ENCODE results near the gene C1QB. TPM values are rescaled to one million over a fixed set of nuclear protein-coding genes. Genes with fewer than 3 reads are reported as not detected.

C1QB gene
- not detected for polyA plus RNA-seq (2013, experiment 1 of 2; ENCODE audit: insufficient read length)
- polyA plus RNA-seq (2013, experiment 2 of 2; ENCODE audit: insufficient read length), result not detected

- DNase-seq, result no peak
Observed at GRCh38 chr1:22652881-22653316, at the start of gene C1QB. C1QB (plus strand) TSS chr1:22653236; CDS start chr1:22659463, 6,227 bp downstream.

DNA sequence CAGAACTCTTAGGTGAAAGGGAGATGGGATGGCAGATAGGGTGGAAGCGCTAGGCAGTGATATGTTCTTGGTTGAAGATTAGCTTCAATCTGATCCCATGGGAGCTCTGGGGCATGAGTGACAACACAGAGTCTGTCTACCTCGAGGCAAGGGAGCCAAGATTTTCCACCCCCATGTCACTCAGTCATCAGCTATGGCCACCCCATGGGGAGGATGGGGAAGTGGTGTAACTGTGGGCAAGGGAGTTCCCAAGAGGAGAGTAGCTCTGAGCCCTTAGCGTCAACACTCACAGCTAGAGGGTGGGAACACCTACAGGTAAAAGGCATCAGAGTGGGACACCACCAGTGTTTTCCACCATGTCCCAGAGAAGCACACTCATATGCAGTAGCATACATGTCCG lies 46.9 kb upstream of the C1QB start:
- no peak for DNase-seq

GRCh38 chr1:22607154-22607553 lies 45.9 kb upstream of the C1QB start:
- no peak for DNase-seq

DNA sequence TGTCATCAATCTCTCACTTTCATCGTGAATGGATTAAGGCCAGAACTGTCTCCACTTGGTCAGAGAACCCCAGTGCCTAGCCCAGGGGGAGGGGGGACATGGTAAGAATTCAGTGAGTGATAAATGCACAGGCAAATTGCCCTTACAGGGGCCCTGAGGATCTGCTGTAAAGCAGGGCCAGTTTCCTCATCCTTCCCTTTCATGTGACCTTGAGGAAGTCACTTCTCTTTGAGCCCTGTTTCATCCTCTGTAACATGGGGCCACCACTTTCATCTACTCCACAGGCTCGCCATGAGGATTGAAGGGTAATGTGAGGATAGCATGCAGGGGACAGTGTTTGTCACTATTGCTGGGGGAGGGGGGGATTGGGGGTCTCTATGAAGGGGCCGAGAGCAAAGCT lies 44.7 kb upstream of the C1QB start:
- DNase-seq, result no peak

DNA sequence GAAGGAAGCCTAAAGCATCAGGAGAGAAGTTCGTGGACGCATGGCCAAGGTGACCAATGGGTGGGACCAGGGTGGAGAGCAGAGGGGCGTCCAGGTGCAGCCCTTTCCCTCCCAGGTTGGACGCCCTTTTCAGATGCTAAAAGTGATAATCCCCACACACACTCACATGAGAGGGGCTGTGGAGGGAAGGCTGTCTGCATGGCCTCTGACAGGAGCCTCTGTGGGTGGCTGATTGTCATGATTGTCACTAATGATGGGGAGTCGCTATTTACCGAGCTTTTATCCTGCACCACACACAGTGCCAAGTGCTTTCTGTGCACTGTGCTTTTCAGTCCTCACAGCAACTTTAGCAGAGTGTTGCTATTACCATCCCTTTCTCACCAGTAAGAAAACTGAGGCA lies 43.7 kb upstream of the C1QB start:
- no peak for DNase-seq

- DNase-seq, result peak; percentile 61
Observed at GRCh38 chr1:22611530-22611947, 41.5 kb upstream of the C1QB start.

DNA sequence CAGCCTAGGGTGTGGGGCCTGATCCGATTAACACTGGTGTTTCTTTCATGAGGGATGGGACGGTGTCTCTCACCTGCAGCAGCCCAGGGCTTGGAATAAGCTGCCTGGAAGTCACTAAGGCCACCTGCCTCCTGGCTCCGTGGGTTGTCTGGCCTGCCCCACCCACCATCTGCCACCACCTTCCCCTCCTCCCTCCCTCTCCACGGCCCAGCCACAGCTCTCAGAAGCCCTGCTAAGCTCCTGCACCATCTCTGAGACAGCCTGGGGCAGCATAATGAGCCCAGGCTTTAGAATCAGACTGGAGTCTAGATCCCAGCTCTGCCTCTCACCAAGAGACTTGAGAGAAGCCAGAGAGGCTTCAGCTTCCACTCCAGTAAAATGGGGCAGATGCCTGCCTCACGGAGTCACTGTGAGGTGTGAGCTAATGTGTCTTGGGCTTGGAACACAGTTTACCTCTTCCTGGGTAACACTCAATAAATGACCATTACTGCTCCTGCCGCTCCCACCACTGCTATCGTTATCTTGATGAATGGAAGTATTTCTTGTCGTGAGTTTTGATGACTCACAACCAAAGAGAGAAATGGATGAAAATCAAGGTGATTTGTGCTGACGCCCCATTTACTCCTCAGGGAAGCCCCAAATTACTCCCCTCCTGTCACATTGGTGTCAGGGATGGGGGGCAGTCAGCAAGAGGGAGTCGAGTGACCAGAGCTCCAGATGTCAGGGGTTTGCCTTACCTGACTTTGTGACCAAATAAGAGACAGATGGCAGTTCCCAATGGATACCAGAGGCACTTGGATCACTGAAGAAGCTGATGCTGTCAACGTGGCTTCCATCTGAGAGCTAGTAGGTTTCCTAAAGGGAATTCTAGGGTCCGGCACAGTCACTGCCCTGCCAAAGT lies 40.1 kb upstream of the C1QB start:
- no peak for DNase-seq

DNA sequence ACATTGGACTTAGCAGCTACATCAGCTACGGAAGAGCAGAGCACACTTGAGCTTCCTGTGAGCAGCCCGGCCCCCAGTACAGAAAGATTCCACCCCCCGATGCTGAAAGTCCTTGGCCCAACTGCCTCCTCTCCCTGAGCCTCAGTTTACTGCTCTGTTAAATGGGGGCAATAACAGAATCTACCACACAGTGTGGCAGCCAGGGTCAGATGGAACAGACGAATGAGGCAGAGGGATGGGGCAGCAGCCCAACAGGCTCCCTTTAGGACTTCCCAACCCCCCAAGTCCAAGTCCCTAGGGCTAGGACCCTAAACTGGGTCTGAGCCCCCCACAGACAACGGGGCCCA lies 39.5 kb upstream of the C1QB start:
- DNase-seq, result no peak

GRCh38 chr1:22613951-22614350 lies 39.1 kb upstream of the C1QB start:
- DNase-seq, result no peak

- DNase-seq, result no peak
Observed at GRCh38 chr1:22615886-22616285, 37.1 kb upstream of the C1QB start.

- DNase-seq, result no peak
Observed at GRCh38 chr1:22616571-22616970, 36.5 kb upstream of the C1QB start.

- DNase-seq, result no peak
Observed at GRCh38 chr1:22618056-22618455, 35.0 kb upstream of the C1QB start.

GRCh38 chr1:22619252-22619651 lies 33.8 kb upstream of the C1QB start:
- DNase-seq, result no peak

GRCh38 chr1:22619798-22620197 lies 33.2 kb upstream of the C1QB start:
- DNase-seq, result no peak

DNA sequence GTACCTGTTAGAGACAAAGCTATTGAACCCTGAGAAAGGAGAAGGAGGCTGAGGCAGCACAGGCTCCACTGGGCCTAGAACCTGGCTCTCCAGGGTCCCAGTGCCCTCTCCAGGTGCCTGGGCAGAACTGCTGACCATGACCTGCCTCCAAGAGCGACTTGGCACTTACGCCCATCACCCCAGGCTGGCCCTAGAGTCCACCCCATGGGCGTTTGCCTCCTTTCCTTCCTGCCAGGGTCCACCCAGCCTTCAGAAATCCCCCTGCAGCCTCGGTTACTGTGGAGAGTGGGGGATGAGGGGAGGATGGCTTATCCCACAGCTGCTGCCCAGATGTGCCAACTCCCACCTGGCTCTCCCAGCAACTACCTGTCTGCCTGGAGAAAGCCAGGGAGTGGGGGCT lies 31.3 kb upstream of the C1QB start:
- DNase-seq, result no peak

GRCh38 chr1:22625262-22625925 lies 27.6 kb upstream of the C1QB start:
- peak; percentile 21 for DNase-seq

DNA sequence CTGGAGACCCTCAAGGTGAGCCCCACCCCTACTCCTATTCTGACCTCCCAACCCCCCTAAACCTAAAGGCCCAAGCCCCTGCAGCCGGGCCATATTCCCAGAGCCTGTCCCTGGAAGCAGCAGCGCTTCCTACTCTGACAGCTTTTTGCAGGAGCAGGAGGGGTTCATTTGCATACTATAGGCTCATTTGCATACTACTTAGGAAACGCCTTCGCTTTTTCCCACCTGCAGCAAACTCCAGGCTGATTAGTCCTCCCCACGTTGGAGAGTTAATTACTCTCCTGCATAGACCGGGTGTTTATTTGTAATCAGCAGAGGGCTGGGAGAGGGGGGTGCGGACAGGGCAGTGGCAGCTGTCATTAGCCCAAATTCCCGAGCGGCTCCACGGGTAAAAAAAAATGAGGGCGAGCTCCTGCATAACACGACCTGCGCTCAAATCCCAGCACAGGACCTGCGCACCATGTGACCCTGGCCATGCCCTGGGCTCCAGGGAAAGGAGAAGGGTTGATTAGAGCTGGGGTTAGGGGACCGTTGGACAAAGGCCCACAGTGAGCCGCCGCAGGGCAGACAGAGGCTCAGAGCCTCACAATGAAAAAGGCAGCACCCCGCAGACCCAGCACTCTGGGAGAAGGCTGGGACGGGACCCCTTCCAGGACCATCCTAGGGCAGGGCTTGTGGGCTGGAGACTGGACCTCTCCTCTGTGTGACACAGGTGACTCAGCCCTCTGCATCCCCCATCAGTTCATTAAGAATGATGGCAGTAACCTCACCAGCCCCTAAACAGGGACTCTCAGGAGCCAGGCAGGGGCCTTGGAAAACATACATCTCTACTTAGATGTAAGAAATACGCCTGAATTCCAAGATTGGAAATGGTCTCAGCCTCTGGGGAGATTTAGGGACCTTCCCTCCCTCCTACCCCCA lies 26.5 kb upstream of the C1QB start:
- DNase-seq, result no peak

DNA sequence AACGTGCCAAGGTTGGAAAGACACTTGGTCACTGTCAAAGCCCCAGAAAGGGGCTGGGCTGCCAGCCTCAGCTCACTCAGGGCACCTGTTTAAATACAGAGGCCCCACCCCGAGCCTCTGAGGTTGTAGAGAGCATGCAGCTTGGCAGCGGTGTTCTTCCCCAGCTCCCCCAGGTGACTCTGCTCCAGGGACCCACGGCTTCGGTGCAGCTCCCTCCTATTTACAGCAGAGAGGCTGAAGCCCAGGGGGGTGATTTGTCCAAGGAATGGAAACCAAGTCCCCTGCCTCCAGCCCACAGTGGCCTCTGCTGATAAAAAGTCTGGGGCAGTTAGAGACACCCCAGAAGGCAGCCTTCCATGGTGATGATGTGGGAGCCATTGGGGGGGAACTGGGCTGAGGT lies 25.7 kb upstream of the C1QB start:
- no peak for DNase-seq

DNA sequence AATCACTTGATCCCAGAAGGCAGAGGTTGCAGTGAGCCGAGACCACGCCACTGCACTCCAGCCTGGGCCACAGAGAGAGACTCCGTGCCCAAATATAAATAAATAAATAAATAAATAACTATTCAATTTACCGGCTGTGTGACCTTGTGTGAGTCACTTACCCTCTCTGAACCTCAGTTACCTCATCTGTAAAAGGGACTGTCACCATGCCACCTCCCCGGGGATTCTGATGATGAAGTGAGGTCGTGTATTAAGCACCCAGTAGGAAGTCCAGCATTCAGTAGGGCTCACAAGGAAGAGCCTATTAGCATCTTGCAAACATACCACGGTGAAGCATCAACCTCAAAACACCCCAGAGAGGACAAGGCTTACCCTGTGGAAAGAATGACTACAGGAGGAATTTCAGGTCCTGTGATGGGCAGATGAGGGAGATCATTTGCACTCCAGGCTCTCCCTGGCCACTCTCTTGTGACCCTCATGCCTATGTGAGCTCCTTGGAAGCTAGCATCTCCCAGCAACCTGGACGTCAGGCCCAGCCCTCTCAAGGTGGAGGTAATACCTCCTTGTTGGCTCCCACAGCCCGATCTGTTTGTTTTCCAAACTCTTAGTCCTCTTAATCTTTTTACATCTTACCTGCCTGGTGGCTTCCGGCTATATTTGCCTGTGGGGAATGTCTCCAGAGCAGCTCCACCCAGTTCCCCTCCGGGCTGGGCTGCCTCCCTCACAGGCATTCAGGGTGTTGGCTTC lies 24.2 kb upstream of the C1QB start:
- DNase-seq, result no peak

DNA sequence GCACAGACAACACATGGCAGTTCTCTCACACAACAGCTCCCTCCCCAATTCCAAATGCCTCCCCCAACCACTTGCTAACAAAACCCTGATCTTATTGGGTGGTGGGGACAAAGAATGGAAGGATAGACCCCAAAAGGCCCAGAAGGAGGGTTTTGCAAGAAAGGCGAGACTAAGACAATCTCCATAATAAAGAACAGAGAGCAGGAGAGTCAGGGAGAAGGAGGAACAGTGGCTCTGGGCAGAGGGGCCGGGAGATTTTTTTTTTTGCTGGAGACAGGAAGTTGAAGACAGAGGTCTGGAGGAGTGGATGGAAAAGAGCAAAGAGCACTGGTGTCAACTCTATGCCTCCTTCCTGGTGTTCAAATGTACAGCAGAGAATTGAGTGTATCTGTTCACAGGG lies 23.1 kb upstream of the C1QB start:
- no peak for DNase-seq

DNA sequence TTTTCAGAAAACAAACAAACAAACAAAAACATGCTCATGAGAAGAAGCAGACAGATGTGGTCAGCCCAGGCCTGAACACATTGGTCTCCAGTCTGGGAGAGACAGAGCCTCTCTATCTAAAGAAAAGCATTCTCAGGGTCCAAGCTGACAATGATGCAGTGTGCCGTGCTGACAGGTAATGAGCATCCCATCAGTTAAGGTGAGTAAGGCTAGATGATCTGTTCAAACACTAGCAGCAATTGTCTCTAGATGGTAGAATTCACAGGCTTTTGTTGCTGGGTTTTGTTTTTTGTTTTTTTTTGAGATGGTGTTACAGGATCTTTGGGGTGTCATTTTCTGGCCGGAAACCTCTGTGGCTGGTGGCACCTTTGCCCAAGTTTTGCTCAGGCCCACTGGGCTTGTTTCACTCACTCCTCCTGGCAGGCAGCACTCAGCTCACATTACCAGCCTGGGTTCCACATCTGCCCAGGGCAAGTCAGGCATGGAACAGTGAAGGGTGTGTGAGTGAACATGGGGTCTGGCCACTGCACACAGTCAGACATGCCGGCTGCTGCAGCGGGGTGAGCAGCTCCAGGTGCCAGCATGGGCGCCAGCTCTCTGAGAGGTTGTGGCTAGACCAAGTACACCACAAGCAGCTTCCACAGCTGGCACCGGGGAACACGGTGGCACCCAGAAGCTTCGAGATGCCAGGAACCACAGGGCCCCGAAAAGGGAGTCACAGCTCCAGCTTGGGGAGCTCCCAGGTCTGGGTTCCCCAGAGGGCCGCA lies 19.2 kb upstream of the C1QB start:
- DNase-seq, result no peak

All from fibroblast of skin of back (primary cell).